Left ventricle myocardium inferior (tissue), 1 donor: ENCODE results near the gene RCSD1. TPM values are rescaled to one million over a fixed set of nuclear protein-coding genes. Genes with fewer than 3 reads are reported as not detected.

ENCODE experiments used
- DNase-seq: peaks from one replicate; pipeline ENCODE4 v3.0.0-alpha.2; 2020
- H3K27ac ChIP-seq: fragments of 200-600 bp; replicated peaks from 2 replicates; pipeline ENCODE4 v1.8.0; 2021
- H3K27me3 ChIP-seq: fragments of 200-600 bp; 2 replicates; pipeline ENCODE4 v1.8.0; 2021; ENCODE audit warnings: low read depth
- H3K36me3 ChIP-seq: fragments of 200-600 bp; 2 replicates; pipeline ENCODE4 v1.8.0; 2021
- H3K4me1 ChIP-seq: fragments of 200-600 bp; 2 replicates; pipeline ENCODE4 v1.8.0; 2021
- H3K4me3 ChIP-seq: fragments of 200-600 bp; 2 replicates; pipeline ENCODE4 v1.8.0; 2021; ENCODE audit warnings: mild to moderate bottlenecking, moderate library complexity
- H3K9me3 ChIP-seq: fragments of 200-600 bp; replicated peaks from 2 replicates; pipeline ENCODE4 v1.8.0; 2021
- intact Hi-C: fragments of 100-400 bp; cut with micrococcal nuclease; formaldehyde crosslinking; loops from one replicate; pipeline ENCODE4 v1.11.0; 2022
- total RNA-seq: library from RNA; stranded (reverse); fragmentation: NEBNext Ultra II Directional; extraction: Animal tissue kit (Norgen Biotek cat#: 25700); gene quantifications from one replicate; pipeline ENCODE4 v1.2.1, GENCODE V29; 2021
- TF ChIP-seq, protein P1 (sequence below): fragments of 200-600 bp; IDR thresholded peaks from 2 replicates; pipeline ENCODE4 v1.8.0; 2021; ENCODE audit warnings: antibody characterized with exemption, mild to moderate bottlenecking, borderline replicate concordance
- donor health status: DM: no; HTN: yes; CAD: no; lungs with severe emphysema.

RCSD1 gene
- total RNA-seq, 1 donor from 2014 or later = 42.7 TPM

DNA sequence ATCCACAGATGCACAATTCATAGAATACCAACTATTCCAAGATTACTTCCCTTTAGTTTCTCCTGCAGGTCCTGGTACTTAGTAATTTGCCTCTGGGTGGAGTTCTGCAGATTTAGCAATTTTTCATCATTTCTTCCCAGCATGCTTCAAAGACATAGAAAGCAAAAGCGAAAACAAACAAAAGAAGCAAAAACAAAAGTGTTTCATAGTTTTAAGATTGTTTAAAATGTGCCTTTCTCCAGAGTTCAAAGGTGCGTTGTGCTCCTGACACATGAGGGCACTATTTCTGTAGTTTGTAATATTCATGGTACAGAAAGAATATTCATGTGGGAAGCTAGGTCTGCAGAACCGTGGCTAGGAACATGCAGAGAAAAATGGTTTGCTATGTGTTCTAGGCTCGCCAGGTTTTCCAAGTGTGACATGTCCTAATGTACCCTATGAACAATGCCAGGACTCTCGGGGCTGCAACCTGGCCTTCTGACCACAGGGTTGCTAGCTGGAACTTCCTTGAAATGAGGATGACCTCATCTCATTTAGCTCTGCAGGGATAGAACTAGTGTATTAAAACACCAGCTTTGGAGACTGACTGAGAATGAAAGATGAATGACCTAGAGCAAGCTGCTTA, 30.0 kb upstream of the RCSD1 start:
- Histone ChIP-seq H3K27ac (peak overlapping the region; percentile 65), H3K36me3 (no peaks in the 10 kb centered on the region), H3K4me1 (peaks cover 35% of the 10 kb centered on the region), H3K9me3 (no peaks in the 10 kb centered on the region), H3K27me3 (no peaks in the 10 kb centered on the region), H3K4me3 (peak overlapping the region; percentile 7)
- peak; percentile 33 for DNase-seq
- intact Hi-C loops = loop anchor here (10.0 kb wide), 1 partner anchor 205 kb away; no protein-coding TSS in a partner anchor
- TF ChIP-seq, protein P1, sequence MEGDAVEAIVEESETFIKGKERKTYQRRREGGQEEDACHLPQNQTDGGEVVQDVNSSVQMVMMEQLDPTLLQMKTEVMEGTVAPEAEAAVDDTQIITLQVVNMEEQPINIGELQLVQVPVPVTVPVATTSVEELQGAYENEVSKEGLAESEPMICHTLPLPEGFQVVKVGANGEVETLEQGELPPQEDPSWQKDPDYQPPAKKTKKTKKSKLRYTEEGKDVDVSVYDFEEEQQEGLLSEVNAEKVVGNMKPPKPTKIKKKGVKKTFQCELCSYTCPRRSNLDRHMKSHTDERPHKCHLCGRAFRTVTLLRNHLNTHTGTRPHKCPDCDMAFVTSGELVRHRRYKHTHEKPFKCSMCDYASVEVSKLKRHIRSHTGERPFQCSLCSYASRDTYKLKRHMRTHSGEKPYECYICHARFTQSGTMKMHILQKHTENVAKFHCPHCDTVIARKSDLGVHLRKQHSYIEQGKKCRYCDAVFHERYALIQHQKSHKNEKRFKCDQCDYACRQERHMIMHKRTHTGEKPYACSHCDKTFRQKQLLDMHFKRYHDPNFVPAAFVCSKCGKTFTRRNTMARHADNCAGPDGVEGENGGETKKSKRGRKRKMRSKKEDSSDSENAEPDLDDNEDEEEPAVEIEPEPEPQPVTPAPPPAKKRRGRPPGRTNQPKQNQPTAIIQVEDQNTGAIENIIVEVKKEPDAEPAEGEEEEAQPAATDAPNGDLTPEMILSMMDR = peak; percentile 77

DNA sequence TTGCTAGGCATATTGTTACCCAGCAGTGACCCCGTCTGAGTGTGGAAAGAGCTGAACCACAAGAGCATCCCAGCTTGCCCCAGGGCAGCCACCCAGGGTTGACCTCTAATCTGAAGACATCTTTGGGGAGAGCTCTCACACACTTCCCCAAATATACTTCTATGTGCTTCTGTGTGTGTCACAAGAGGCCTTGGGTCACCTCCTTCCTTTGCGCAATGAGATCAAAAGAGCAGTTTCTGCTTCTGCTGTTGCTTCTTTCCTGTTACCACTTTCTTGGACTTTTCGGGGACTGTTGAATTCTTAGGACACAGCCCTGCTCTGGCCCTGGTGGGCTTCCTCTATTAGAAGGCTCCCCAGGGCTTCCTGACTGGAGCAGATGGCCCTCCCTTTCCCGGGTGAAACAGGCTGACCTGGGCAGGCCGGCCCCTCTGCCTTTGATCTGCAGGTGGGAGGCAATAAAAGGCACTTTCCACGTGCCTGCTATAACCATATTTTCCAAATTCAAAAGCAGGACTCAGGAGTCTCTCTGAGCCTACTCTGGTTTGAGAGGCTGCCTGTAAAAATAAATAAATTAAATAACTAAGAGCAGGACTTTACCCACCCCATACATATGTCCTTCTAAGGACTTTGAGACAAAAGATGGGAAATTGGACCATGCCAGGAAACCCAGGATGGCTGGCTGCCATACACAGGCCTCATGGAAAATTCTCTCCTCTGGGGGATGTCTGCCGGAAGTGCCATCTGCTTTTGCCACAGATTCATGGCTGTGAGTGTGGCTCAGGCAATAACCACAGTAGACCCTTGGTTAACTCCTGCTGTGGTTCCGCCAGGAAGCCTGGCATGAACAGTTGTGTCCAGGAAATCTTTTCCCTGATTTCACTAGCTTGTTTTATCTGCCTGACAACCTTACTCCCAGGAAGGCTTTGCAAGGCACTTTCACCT, 28.3 kb upstream of the RCSD1 start:
- intact Hi-C loops = loop anchor here (2.0 to 10.0 kb wide), 2 partner anchors 85 to 203 kb away; no protein-coding TSS in a partner anchor
- no peaks in the 10 kb centered on the region for H3K27me3 ChIP-seq
- H3K9me3 ChIP-seq = peaks cover under 1% of the 10 kb centered on the region
- peak; percentile 40 for DNase-seq
- peaks cover 35% of the 10 kb centered on the region for H3K4me1 ChIP-seq
- H3K27ac ChIP-seq = peak overlapping the region; percentile 65
- no peaks in the 10 kb centered on the region for H3K36me3 ChIP-seq
- TF ChIP-seq, protein P1 = no peak
- no peak overlapping the region for H3K4me3 ChIP-seq

DNA sequence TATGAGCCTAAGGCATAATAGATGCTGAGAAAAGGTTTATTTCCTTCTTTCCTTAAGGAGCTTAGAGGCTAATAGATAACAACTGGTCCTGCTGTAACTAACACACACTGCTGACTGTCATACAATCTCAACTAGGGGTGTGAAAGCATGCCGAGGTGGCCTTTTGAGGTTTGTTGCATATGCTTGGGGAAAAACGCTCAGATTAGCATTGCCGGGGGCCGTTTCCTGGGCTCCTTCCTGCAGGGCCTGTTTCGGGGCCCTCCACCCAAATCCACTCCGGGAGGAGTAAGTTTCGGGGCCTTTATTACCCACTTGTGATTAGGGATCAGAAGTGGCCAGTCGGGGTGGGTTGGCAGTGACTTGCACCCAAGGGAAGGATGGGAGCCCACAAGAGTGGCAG, 27.2 kb upstream of the RCSD1 start:
- H3K27me3 ChIP-seq = no peaks in the 10 kb centered on the region
- H3K9me3 ChIP-seq = peaks cover 12% of the 10 kb centered on the region
- intact Hi-C loops = loop anchor here (2.0 to 10.0 kb wide), 2 partner anchors 84 to 202 kb away; no protein-coding TSS in a partner anchor
- peaks cover 35% of the 10 kb centered on the region for H3K4me1 ChIP-seq
- no peak overlapping the region for H3K27ac ChIP-seq
- H3K4me3 ChIP-seq = no peak overlapping the region
- peaks cover 6% of the 10 kb centered on the region for H3K36me3 ChIP-seq
- TF ChIP-seq, protein P1 = no peak
- DNase-seq = no peak

DNA sequence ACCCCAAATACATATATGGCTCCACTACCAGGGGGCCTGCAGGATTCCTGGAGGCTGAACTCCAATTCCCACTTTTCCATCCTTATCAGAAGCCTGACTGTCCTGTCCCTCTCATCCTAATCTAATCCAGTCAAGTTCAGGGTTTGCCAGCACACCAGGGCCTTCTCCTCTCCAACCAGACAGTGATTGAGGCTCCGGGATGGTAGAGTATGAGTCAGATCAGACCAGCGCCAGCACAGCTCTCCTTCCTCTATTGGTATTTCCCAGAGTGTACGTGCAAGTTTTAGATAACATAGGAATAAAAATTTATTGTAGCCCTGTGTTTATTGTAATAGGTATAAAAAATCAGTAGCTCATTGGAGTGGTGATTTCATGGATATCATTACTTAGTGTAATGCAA, 24.5 kb upstream of the RCSD1 start:
- Histone ChIP-seq H3K9me3 (peaks cover 17% of the 10 kb centered on the region), H3K4me3 (no peak overlapping the region), H3K4me1 (peaks cover 27% of the 10 kb centered on the region), H3K27me3 (no peaks in the 10 kb centered on the region), H3K27ac (no peak overlapping the region), H3K36me3 (peaks cover 6% of the 10 kb centered on the region)
- TF ChIP-seq, protein P1 = no peak
- intact Hi-C loops = loop anchor here (10.0 kb wide), 1 partner anchor 199 kb away; no protein-coding TSS in a partner anchor
- DNase-seq = no peak

DNA sequence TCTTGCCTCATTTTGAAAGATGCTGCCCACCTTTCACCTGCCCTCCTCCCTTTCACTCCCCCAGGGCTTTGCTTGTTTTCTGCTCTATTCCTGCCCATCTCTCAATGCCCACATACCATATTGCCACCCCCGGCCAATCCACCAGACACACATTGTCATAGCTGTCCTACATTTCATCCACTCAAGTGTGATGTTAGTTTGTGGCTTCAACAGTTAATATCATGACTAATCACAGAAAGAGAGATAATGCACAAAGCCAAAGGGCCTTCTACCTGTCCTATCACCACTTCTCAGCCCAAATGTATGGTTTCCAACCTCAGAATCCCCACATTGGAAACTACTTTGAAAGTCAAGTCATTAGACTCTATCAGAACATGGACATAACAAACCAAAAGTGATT, 18.0 kb upstream of the RCSD1 start:
- H3K27me3 ChIP-seq = no peaks in the 10 kb centered on the region
- intact Hi-C loops = no loop called here
- no peak for DNase-seq
- H3K27ac ChIP-seq = no peak overlapping the region
- H3K4me3 ChIP-seq = no peak overlapping the region
- H3K4me1 ChIP-seq = peaks cover 11% of the 10 kb centered on the region
- peaks cover 6% of the 10 kb centered on the region for H3K36me3 ChIP-seq
- H3K9me3 ChIP-seq = peaks cover 19% of the 10 kb centered on the region
- TF ChIP-seq, protein P1 = no peak
